PFSK-1 (cell line): Measurements from ENCODE around the gene ANKS4B.

Experiments used
- FOXP2 ChIP-seq: optimal IDR thresholded peaks from 2 replicates; pipeline ENCODE3; 2011; ENCODE audit warnings: borderline replicate concordance, control low read depth, inconsistent platforms; ENCODE audit not compliant: insufficient read depth; ENCODE audit errors: extremely low read length, extremely low read depth
- POLR2AphosphoS5 ChIP-seq: IDR thresholded peaks from 2 replicates; pipeline ENCODE4 v1.6.1; 2012; ENCODE audit warnings: low read depth, mild to moderate bottlenecking, control low read depth, low read length, moderate library complexity
- SIN3A ChIP-seq: IDR thresholded peaks from 2 replicates; pipeline ENCODE4 v1.6.1; 2012; ENCODE audit warnings: mild to moderate bottlenecking, low read length, moderate library complexity, borderline replicate concordance; ENCODE audit not compliant: insufficient read depth
- TAF1 ChIP-seq: IDR thresholded peaks from 2 replicates; pipeline ENCODE4 v1.6.1; 2012; ENCODE audit warnings: low read length, control low read depth, borderline replicate concordance; ENCODE audit not compliant: insufficient read depth
- TF ChIP-seq, protein P1 (sequence below), 2 experiments: IDR thresholded peaks; 2 replicates each; pipeline versions ENCODE4 v1.6.1 to v1.8.0; 2011 to 2012; ENCODE audit warnings: low read depth in 2 of 2, low read length in 2 of 2, control low read depth in 1 of 2, inconsistent platforms in 1 of 2, mild to moderate bottlenecking in 1 of 2, moderate library complexity in 1 of 2; ENCODE audit not compliant: insufficient read depth in 1 of 2

ANKS4B gene

DNA sequence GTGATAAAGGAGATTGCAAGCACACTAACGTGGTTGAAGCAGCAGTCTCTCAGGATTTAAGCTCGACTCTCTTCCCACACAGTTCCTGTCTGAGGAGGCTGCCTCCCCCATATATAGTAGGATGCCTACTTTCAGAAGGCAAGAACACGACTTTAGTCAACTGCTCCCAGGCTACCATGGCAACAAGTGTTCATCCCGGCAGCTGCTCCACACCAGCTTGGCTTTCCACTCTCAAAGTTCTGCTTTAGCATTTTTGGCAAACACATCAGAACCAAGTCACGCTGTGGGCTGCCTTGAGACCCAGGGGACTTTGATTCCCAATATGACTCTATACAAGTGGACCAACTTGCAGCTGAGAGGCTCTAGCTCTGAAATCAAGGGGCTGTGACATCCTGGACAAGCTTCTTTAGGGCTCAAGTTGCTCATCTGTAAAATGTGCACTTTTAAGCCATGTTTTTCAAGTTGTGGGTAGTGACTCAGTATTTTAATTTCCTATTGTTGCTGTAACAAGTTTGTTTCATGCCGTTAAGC is 38.7 kb upstream of the ANKS4B start:
- TF ChIP-seq, protein P1, sequence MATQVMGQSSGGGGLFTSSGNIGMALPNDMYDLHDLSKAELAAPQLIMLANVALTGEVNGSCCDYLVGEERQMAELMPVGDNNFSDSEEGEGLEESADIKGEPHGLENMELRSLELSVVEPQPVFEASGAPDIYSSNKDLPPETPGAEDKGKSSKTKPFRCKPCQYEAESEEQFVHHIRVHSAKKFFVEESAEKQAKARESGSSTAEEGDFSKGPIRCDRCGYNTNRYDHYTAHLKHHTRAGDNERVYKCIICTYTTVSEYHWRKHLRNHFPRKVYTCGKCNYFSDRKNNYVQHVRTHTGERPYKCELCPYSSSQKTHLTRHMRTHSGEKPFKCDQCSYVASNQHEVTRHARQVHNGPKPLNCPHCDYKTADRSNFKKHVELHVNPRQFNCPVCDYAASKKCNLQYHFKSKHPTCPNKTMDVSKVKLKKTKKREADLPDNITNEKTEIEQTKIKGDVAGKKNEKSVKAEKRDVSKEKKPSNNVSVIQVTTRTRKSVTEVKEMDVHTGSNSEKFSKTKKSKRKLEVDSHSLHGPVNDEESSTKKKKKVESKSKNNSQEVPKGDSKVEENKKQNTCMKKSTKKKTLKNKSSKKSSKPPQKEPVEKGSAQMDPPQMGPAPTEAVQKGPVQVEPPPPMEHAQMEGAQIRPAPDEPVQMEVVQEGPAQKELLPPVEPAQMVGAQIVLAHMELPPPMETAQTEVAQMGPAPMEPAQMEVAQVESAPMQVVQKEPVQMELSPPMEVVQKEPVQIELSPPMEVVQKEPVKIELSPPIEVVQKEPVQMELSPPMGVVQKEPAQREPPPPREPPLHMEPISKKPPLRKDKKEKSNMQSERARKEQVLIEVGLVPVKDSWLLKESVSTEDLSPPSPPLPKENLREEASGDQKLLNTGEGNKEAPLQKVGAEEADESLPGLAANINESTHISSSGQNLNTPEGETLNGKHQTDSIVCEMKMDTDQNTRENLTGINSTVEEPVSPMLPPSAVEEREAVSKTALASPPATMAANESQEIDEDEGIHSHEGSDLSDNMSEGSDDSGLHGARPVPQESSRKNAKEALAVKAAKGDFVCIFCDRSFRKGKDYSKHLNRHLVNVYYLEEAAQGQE (IDR thresholded peaks at IDR 0.05; ENCODE audit: insufficient read depth in 1 of 2, low read depth in 2 of 2, low read length in 2 of 2): no peak
- TF ChIP-seq TAF1 (no peak), POLR2AphosphoS5 (no peak), FOXP2 (no peak), SIN3A (no peak)

DNA sequence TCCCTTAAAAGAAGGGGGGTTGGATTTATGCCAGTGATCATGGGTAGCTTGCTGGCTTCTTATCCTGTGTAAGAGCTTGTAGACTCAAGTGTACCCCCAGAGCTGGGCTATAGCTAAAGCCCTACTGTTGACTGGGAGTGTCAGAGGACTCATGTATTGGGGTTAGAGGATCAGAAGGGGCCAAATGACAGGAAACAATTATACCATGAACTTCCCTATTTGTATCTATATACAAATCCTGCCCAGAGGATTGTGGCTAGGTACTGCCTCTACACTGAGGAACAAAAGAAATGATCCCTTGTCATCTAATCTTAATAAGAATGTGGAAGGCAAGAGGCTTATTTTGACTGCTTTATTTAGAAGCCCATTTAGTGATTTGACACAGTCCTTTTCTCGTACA is 36.4 kb upstream of the ANKS4B start:
- TF ChIP-seq FOXP2 (no peak), POLR2AphosphoS5 (no peak), TAF1 (no peak), SIN3A (no peak)
- TF ChIP-seq, protein P1 (IDR thresholded peaks at IDR 0.05; ENCODE audit: insufficient read depth in 1 of 2, low read depth in 2 of 2, low read length in 2 of 2): no peak

DNA sequence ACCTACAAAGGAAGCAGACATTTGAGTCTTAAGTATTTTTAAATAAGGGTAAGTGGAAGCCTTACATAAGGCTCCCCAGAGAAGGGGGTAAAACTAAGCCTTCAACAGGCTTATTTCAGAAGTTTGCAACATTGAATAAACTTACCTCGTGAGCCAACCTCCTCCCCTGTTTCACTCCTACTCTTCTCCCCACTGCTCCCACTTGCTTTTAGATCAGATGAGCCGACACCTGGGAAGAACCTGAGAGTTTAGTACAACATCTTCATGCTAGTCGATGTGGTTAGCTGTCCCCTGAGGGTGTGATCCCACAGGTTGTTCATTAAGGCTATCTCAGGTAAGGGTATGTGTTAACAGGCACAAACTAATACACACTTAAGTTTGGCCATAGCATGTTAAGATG is 35.9 kb upstream of the ANKS4B start:
- TF ChIP-seq SIN3A (no peak), POLR2AphosphoS5 (no peak), FOXP2 (no peak), TAF1 (no peak)
- TF ChIP-seq, protein P1 (IDR thresholded peaks at IDR 0.05; ENCODE audit: insufficient read depth in 1 of 2, low read depth in 2 of 2, low read length in 2 of 2): no peak

DNA sequence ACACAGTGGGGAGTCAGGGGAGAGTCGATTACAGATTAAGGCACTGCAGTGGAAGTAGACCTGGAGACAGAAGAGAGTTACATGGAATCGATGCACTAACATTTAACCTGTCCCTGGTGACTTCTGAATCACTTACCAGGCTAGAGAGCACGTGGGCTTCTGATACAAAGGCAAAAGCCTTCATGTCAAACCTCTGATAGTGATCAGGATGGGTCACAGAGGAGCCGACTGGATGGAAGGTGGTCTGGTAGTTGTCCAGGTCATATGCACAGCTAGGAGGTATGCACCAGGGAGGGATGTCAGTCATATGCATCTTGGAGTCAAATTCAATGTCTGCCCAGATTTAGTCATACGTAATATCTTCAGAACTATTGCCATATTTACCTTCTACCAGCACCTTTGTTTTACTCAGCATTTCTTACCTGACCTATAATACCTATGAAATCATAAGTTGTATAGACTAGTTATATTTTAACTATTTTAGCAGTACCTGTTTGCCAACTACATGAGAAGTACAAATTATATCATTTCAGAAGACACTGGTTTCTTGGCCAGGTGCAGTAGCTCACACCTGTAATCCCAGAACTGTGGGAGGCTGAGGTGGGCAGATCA is 33.8 kb upstream of the ANKS4B start:
- TF ChIP-seq TAF1 (no peak), FOXP2 (no peak), POLR2AphosphoS5 (no peak), SIN3A (no peak)
- TF ChIP-seq, protein P1 (IDR thresholded peaks at IDR 0.05; ENCODE audit: insufficient read depth in 1 of 2, low read depth in 2 of 2, low read length in 2 of 2): no peak

DNA sequence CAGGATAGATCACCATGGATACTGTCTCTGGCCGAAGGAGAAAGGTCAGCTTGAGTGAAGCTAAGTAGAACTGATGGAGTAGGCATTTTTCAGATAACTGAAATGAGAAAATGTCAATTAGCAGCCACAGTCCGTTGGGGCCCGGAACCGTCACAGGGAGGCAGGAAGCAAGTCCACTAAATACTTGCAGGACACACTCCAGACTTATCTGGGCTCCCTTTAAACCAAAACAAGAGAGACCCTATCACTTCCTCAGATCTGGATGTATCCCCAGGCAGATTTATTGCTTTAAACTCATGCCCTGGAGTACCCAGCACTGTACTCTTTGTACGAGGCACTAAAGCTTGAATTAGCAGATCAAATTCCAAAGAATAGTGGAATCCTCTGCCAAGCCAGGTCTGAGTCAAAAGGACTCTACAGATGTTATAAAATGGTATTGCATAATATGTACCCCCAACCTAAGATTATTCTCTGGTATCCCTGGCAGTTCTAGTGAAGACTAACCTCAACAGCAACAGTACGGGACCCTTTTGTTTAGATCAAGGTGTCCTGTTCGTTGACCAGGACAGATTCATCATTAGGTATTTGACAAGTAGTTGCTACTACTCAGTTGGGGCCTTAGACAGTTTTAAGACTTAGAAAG is 30.2 kb upstream of the ANKS4B start:
- TF ChIP-seq, protein P1 (IDR thresholded peaks at IDR 0.05; ENCODE audit: insufficient read depth in 1 of 2, low read depth in 2 of 2, low read length in 2 of 2): no peak
- TF ChIP-seq FOXP2 (no peak), SIN3A (no peak), POLR2AphosphoS5 (no peak), TAF1 (no peak)
